Right cardiac atrium (tissue), 5 donors: ENCODE results near the gene CCDC88A. TPM values are rescaled to one million over a fixed set of nuclear protein-coding genes. Genes with fewer than 3 reads are reported as not detected.

ENCODE experiments used
- ATAC-seq, 2 donors: fragments of 200-7000 bp; cut with Tn5 transposase; one replicate each; pipeline versions ENCODE4 v1.8.0 to v1.9.1; 2020; ENCODE audit warnings: moderate library complexity in 2 of 2, mild to moderate bottlenecking in 1 of 2
- DNase-seq, 3 donors: peaks; one replicate each; pipeline ENCODE4 v3.0.0-alpha.2; 2020
- H3K27ac ChIP-seq: one replicate; pipeline ENCODE4 v1.5.1; 2013; ENCODE audit warnings: mild to moderate bottlenecking, low read length, control low read depth, moderate library complexity
- H3K27me3 ChIP-seq: one replicate; pipeline ENCODE4 v1.6.1; 2013; ENCODE audit not compliant: control insufficient read depth, insufficient read depth
- H3K4me1 ChIP-seq: one replicate; pipeline ENCODE4 v1.6.1; 2013; ENCODE audit warnings: low read length; ENCODE audit not compliant: control insufficient read depth, insufficient read depth
- H3K4me3 ChIP-seq: one replicate; pipeline ENCODE4 v1.5.1; 2013; ENCODE audit warnings: low read length, control low read depth
- H3K9me3 ChIP-seq: one replicate; pipeline ENCODE4 v1.6.1; 2013; ENCODE audit warnings: low read length; ENCODE audit not compliant: control insufficient read depth
- WGBS: extraction: QIAGEN DNeasy Blood & Tissue Kit; methylation state at CpG from one replicate; pipeline ENCODE4 v1.1.7; 2013; 5-methylcytosine and 5-hydroxymethylcytosine counted together
- intact Hi-C, 4 donors: fragments of 100-400 bp; cut with DNase I; formaldehyde crosslinking; loops; one replicate each; pipeline versions ENCODE4 v1.11.0 to v1.14.0; 2022 to 2023
- polyA plus RNA-seq: library from polyadenylated mRNA; stranded (reverse); fragments of 200-250 nt; gene quantifications from one replicate; pipeline ENCODE4 v1.2.3, GENCODE V29; 2013
- total RNA-seq, 4 donors: library from RNA; stranded (reverse); fragmentation: NEBNext Ultra II Directional; extraction: Animal tissue kit (Norgen Biotek cat#: 25700); gene quantifications; one replicate each; pipeline ENCODE4 v1.2.1, GENCODE V29; 2021
- donor health status: healthy with polysubstance abuse.
- donor health status: DM: no; HTN: yes; CAD: no.
- donor health status: DM: no; HTN: no; CAD: no.
- donor health status: DM: no; HTN: yes; CAD: no; lungs with severe emphysema.
- donor health status: DM: yes; HTN: yes; CAD: no.

CCDC88A gene
- total and polyA plus RNA-seq, 5 donors: 18.1 to 40.6 (median 31.5) TPM

DNA sequence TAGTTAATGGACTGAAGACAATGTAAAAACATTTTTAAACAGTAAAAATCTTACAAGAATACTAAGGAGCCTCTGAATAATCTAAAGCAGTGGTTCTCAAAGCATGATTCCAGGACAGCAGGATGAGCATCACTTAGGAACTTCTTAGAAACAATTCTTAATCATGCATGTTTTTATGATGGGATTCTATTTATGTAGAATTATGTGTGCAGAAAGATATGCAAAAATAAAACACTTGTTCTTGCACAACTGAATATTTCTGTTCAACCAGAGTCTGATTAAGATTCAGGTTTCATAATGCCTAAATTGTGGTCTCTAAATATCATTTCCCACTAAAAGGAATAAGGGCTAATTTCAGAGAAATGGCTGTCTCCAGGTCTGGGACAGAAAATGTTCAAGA, 81.4 kb downstream of the CCDC88A start:
- no peak overlapping the region for H3K27ac ChIP-seq

GRCh38 chr2:55334728-55335127, 84.9 kb downstream of the CCDC88A start:
- intact Hi-C loops: no loop called here
- ATAC-seq: no peak
- no peaks in the 10 kb centered on the region for H3K9me3 ChIP-seq
- no peaks in the 10 kb centered on the region for H3K4me1 ChIP-seq
- no peaks in the 10 kb centered on the region for H3K27me3 ChIP-seq
- no peak overlapping the region for H3K27ac ChIP-seq
- no peak for DNase-seq
- no peak overlapping the region for H3K4me3 ChIP-seq
- WGBS: 93% methylated on average over 2 of the region's 2 CpGs

More for the DNA sequence above, 81.4 kb downstream of the CCDC88A start:
- no peak for ATAC-seq
- intact Hi-C loops: no loop called here
- H3K27me3 ChIP-seq: no peaks in the 10 kb centered on the region
- H3K4me1 ChIP-seq: no peaks in the 10 kb centered on the region
- H3K4me3 ChIP-seq: no peak overlapping the region
- H3K9me3 ChIP-seq: no peaks in the 10 kb centered on the region
- DNase-seq: no peak

DNA sequence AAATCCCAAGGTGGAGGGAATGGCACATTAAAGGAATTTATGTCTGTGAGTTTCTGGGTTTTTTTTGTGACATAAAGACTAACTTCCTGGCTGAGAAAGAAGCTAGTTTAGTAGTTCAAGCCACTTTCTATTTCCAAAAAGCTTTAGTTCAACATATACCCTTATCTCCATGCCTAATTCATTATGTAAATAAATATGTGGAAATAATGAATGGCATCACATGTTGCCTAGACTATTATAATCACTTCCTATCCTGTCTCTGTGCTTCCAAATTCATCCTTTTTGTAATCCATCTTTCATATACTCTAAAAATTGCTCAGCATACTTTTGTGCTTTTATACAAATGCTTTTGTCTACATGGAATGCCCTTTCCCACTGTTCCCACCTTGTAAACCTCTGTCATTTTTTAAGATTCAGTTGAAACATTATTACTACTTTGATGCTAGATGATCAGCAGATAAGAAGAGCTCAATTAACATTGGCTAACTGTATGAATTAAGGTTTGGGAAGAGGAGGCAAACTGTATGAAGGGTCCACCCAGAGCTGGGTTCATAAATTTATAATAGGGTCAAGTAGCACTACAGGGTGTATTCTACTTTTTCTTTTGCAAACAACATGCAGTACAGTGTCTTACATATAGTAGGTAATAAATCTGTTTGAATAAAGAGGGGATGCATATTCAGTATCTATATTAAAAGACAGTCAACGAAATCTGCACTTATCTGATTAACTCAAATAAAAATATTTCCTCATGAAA, 88.9 kb downstream of the CCDC88A start:
- intact Hi-C loops: no loop called here
- 96% methylated on average over 1 of the region's 1 CpG for whole genome bisulfite sequencing
- H3K27ac ChIP-seq: no peak overlapping the region
- H3K4me1 ChIP-seq: no peaks in the 10 kb centered on the region
- DNase-seq (no peak), ATAC-seq (no peak)
- H3K9me3 ChIP-seq: no peaks in the 10 kb centered on the region
- H3K27me3 ChIP-seq: no peaks in the 10 kb centered on the region
- H3K4me3 ChIP-seq: no peak overlapping the region

GRCh38 chr2:55327470-55328230, 92.0 kb downstream of the CCDC88A start:
- DNase-seq: no peak
- intact Hi-C loops: no loop called here

DNA sequence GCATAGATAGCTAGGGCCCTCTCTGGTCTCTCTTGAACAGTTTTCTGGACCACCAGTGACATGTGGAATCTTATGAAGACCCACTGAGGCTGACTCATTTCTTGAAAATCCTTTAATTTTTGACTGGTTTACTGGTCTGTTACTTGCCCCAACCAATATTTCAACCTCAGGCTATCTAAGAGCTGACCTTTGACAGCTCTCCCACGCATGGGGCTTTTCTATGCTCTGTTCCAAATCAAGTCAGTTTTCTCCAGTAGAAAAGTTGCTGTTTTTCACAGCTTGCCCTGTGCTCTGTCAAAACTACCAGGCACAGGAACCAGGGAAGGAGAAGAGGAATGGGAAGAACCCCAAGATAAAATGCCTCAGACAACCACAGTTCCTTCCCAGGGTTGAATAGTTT, 104.7 kb downstream of the CCDC88A start:
- Histone ChIP-seq H3K4me3 (no peak overlapping the region), H3K27me3 (no peaks in the 10 kb centered on the region), H3K27ac (no peak overlapping the region), H3K4me1 (no peaks in the 10 kb centered on the region), H3K9me3 (no peaks in the 10 kb centered on the region)
- intact Hi-C loops: no loop called here
- 72% methylated on average over 1 of the region's 1 CpG for WGBS
- no peak for DNase-seq
- no peak for ATAC-seq

More at GRCh38 chr2:55327470-55328230, 92.0 kb downstream of the CCDC88A start:
- no peaks in the 10 kb centered on the region for H3K9me3 ChIP-seq
- H3K27ac ChIP-seq: no peak overlapping the region
- no peak overlapping the region for H3K4me3 ChIP-seq
- H3K27me3 ChIP-seq: no peaks in the 10 kb centered on the region
- peak in 1 of 2 donors; percentile 33 for ATAC-seq
- WGBS: 60% methylated on average over 3 of the region's 3 CpGs
- H3K4me1 ChIP-seq: no peaks in the 10 kb centered on the region

GRCh38 chr2:55311444-55311870, 108.2 kb downstream of the CCDC88A start:
- ATAC-seq (no peak), DNase-seq (no peak)
- no peaks in the 10 kb centered on the region for H3K4me1 ChIP-seq
- no peak overlapping the region for H3K27ac ChIP-seq
- H3K27me3 ChIP-seq: no peaks in the 10 kb centered on the region
- 94% methylated on average over 1 of the region's 1 CpG for WGBS
- H3K4me3 ChIP-seq: no peak overlapping the region
- no peaks in the 10 kb centered on the region for H3K9me3 ChIP-seq
- intact Hi-C loops: no loop called here

GRCh38 chr2:55309446-55309845, 110.2 kb downstream of the CCDC88A start:
- 67% methylated on average over 2 of the region's 2 CpGs for WGBS
- ATAC-seq (peak in 1 of 2 donors; percentile 41), DNase-seq (no peak)
- Histone ChIP-seq H3K9me3 (no peaks in the 10 kb centered on the region), H3K27me3 (no peaks in the 10 kb centered on the region), H3K4me1 (no peaks in the 10 kb centered on the region), H3K4me3 (no peak overlapping the region), H3K27ac (no peak overlapping the region)
- intact Hi-C loops: no loop called here

GRCh38 chr2:55302241-55302640, 117.4 kb downstream of the CCDC88A start:
- Histone ChIP-seq H3K4me1 (no peaks in the 10 kb centered on the region), H3K27me3 (no peaks in the 10 kb centered on the region), H3K4me3 (no peak overlapping the region), H3K27ac (no peak overlapping the region), H3K9me3 (no peaks in the 10 kb centered on the region)
- no peak for ATAC-seq
- intact Hi-C loops: no loop called here
- DNase-seq: no peak
- 97% methylated on average over 3 of the region's 3 CpGs for WGBS

- H3K9me3 ChIP-seq: no peaks in the 10 kb centered on the region
- 97% methylated on average over 1 of the region's 1 CpG for WGBS
- DNase-seq (no peak), ATAC-seq (no peak)
- no peak overlapping the region for H3K4me3 ChIP-seq
- no peaks in the 10 kb centered on the region for H3K4me1 ChIP-seq
- no peaks in the 10 kb centered on the region for H3K27me3 ChIP-seq
- H3K27ac ChIP-seq: no peak overlapping the region
- intact Hi-C loops: no loop called here
Measured at GRCh38 chr2:55301277-55301676, 118.4 kb downstream of the CCDC88A start.

GRCh38 chr2:55296393-55296792, 123.3 kb downstream of the CCDC88A start:
- no peak for DNase-seq
- intact Hi-C loops: no loop called here
- no peak overlapping the region for H3K4me3 ChIP-seq
- no peak overlapping the region for H3K27ac ChIP-seq
- no peaks in the 10 kb centered on the region for H3K9me3 ChIP-seq
- no peak for ATAC-seq
- H3K4me1 ChIP-seq: no peaks in the 10 kb centered on the region
- H3K27me3 ChIP-seq: no peaks in the 10 kb centered on the region

GRCh38 chr2:55283083-55283482, 136.6 kb downstream of the CCDC88A start:
- no peak overlapping the region for H3K27ac ChIP-seq
- WGBS: 97% methylated on average over 12 of the region's 12 CpGs
- H3K27me3 ChIP-seq: no peaks in the 10 kb centered on the region
- peaks cover 1% of the 10 kb centered on the region for H3K4me1 ChIP-seq
- DNase-seq (no peak), ATAC-seq (no peak)
- H3K4me3 ChIP-seq: peak overlapping the region; percentile 53
- intact Hi-C loops: no loop called here
- no peaks in the 10 kb centered on the region for H3K9me3 ChIP-seq
